ENCODE results near the gene PDE8B. TPM values are rescaled to one million over a fixed set of nuclear protein-coding genes. Genes with fewer than 3 reads are reported as not detected.

The PDE8B gene
- total RNA-seq, 1 experiment from 2014 or later: 0.17 TPM

GRCh38 chr5:77189421-77189820 lies 21.1 kb upstream of the PDE8B start:
- Histone ChIP-seq H2AFZ (ENCODE audit: low read depth, low read length, poor library complexity, severe bottlenecking) (no peak overlapping the region), H3K4me2 (ENCODE audit: low read length) (no peak overlapping the region), H3K79me2 (ENCODE audit: insufficient read depth, low read length) (no peaks in the 10 kb centered on the region), H3K27ac (ENCODE audit: low read depth, low read length) (no peak overlapping the region), H4K20me1 (ENCODE audit: insufficient read depth) (no peaks in the 10 kb centered on the region), H3K4me3 (replicated peaks in 1 of 2; ENCODE audit: low read depth in 1 of 2, low read length in 2 of 2) (no peak overlapping the region), H3K9ac (ENCODE audit: low read length) (no peak overlapping the region), H3K27me3 (ENCODE audit: insufficient read depth, low read length) (no peaks in the 10 kb centered on the region), H3K9me2 (ENCODE audit: insufficient read depth) (no peaks in the 10 kb centered on the region), H3K9me3 (ENCODE audit: control insufficient read depth in 1 of 2, insufficient read depth in 1 of 2, low read depth in 1 of 2, low read length in 2 of 2) (no peaks in the 10 kb centered on the region), H3K36me3 (ENCODE audit: control insufficient read depth in 1 of 2, insufficient read depth in 2 of 2, low read length in 2 of 2) (no peaks in the 10 kb centered on the region), H3K4me1 (ENCODE audit: control insufficient read depth in 1 of 2, insufficient read depth in 2 of 2, low read length in 2 of 2) (no peaks in the 10 kb centered on the region)
- ChIA-PET RAD21 (ENCODE audit: low non-redundant PET in 1 of 2, low total read pairs in 2 of 2, uncharacterized antibody in 2 of 2, unreplicated experiment in 2 of 2) (no interaction called here), POLR2A (no interaction called here), CTCF (no interaction called here)
- intact Hi-C loops (cut with micrococcal nuclease): no loop called here
- no peak for ATAC-seq
- BruUV-seq (replicated peaks): no TSS peak
- no peak for DNase-seq (ENCODE audit: low read depth, low spot score)
- TF ChIP-seq ZBTB33 (IDR thresholded peaks at IDR 0.05; ENCODE audit: extremely low read depth, insufficient replicate concordance, low read length): no peak

DNA sequence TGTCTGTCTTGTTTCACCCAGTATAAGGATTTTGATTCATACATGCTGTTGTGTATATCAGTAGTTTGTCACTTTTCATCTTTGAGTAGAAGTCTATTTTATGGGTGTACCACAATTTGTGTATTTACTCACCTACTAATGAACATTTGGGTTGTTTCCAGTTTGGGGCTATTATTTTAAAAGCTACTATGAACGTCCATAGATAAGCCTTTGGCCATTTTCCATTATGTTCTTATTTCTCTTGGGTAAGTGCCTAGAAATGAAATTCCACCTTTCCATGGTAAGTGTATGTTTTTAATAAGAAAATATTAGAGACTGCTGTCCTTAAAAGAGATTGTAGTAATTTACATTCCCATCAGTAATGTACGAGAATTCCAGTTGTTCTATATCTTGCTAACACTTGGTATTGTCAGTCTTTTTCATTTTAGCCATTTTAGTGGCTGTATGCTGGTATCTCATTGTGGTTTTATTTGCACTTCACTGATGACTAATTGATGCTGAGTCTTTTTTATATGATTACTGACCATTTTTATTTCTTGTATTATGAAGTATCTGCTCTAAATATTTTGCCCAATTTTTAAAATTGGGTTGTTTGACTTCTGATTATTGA lies 17.9 kb upstream of the PDE8B start:
- Histone ChIP-seq H3K4me1 (ENCODE audit: control insufficient read depth in 1 of 2, insufficient read depth in 2 of 2, low read length in 2 of 2) (no peaks in the 10 kb centered on the region), H4K20me1 (ENCODE audit: insufficient read depth) (no peaks in the 10 kb centered on the region), H3K27me3 (ENCODE audit: insufficient read depth, low read length) (no peaks in the 10 kb centered on the region), H3K9me2 (ENCODE audit: insufficient read depth) (no peaks in the 10 kb centered on the region), H3K9me3 (ENCODE audit: control insufficient read depth in 1 of 2, insufficient read depth in 1 of 2, low read depth in 1 of 2, low read length in 2 of 2) (no peaks in the 10 kb centered on the region), H3K79me2 (ENCODE audit: insufficient read depth, low read length) (no peaks in the 10 kb centered on the region), H3K4me2 (ENCODE audit: low read length) (no peak overlapping the region), H3K4me3 (replicated peaks in 1 of 2; ENCODE audit: low read depth in 1 of 2, low read length in 2 of 2) (no peak overlapping the region), H3K27ac (ENCODE audit: low read depth, low read length) (no peak overlapping the region), H3K36me3 (ENCODE audit: control insufficient read depth in 1 of 2, insufficient read depth in 2 of 2, low read length in 2 of 2) (no peaks in the 10 kb centered on the region), H3K9ac (ENCODE audit: low read length) (no peak overlapping the region), H2AFZ (ENCODE audit: low read depth, low read length, poor library complexity, severe bottlenecking) (no peak overlapping the region)
- intact Hi-C loops (cut with micrococcal nuclease): no loop called here
- no peak for DNase-seq (ENCODE audit: low read depth, low spot score)
- BruUV-seq (replicated peaks): no TSS peak
- ChIA-PET POLR2A (no interaction called here), RAD21 (ENCODE audit: low non-redundant PET in 1 of 2, low total read pairs in 2 of 2, uncharacterized antibody in 2 of 2, unreplicated experiment in 2 of 2) (no interaction called here), CTCF (no interaction called here)
- no peak for ATAC-seq
- TF ChIP-seq, protein P1, sequence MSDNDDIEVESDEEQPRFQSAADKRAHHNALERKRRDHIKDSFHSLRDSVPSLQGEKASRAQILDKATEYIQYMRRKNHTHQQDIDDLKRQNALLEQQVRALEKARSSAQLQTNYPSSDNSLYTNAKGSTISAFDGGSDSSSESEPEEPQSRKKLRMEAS (IDR thresholded peaks at IDR 0.05): no peak
- TF ChIP-seq FOSL1 (IDR thresholded peaks at IDR 0.05; ENCODE audit: low read depth) (no peak), REST (IDR thresholded peaks at IDR 0.05; ENCODE audit: low read depth) (no peak), SRF (IDR thresholded peaks at IDR 0.05; ENCODE audit: low read depth) (no peak), EGR1 (IDR thresholded peaks at IDR 0.05; ENCODE audit: low read depth) (no peak), CEBPB (IDR thresholded peaks at IDR 0.05; ENCODE audit: low read depth) (no peak), POLR2AphosphoS5 (IDR thresholded peaks at IDR 0.05; ENCODE audit: low read depth, low read length) (no peak), SIN3A (IDR thresholded peaks at IDR 0.05; ENCODE audit: low read depth) (no peak), ZNF274 (IDR thresholded peaks at IDR 0.05; ENCODE audit: low read depth, low read length) (no peak), ZFX (IDR thresholded peaks at IDR 0.05) (no peak), TCF7L2 (IDR thresholded peaks at IDR 0.05; ENCODE audit: borderline replicate concordance, extremely low read depth, insufficient read depth, insufficient read length) (no peak), POLR2A (IDR thresholded peaks at IDR 0.05; ENCODE audit: borderline replicate concordance, extremely low read depth, insufficient read depth, insufficient read length) (no peak), ZBTB33 (IDR thresholded peaks at IDR 0.05; ENCODE audit: extremely low read depth, insufficient replicate concordance, low read length) (no peak)

Measured in HCT116 (cell line).